Fibroblast of lung (primary cell): Measurements from ENCODE around the gene STAT5A. TPM values are rescaled to one million over a fixed set of nuclear protein-coding genes. Genes with fewer than 3 reads are reported as not detected.

Experiments
- DNase-seq, 2 donors: peaks; one replicate each; pipeline versions ENCODE4 v3.0.0 to v3.0.0-alpha.2; 2010; ENCODE audit warnings: low read depth in 2 of 2
- H2AFZ ChIP-seq: 2 replicates; pipeline ENCODE4 v1.5.1; 2012; ENCODE audit warnings: low read length, control low read depth, inconsistent platforms
- H3K27ac ChIP-seq: 2 replicates; pipeline ENCODE4 v1.5.1; 2011; ENCODE audit warnings: low read length, control low read depth; ENCODE audit not compliant: insufficient read depth
- H3K27me3 ChIP-seq: 2 replicates; pipeline ENCODE4 v1.5.1; 2011; ENCODE audit warnings: mild to moderate bottlenecking, low read length; ENCODE audit not compliant: control insufficient read depth, insufficient read depth
- H3K36me3 ChIP-seq: 2 replicates; pipeline ENCODE4 v1.5.1; 2011; ENCODE audit warnings: low read length; ENCODE audit not compliant: control insufficient read depth, insufficient read depth
- H3K4me1 ChIP-seq: 2 replicates; pipeline ENCODE4 v1.5.1; 2011; ENCODE audit warnings: low read length; ENCODE audit not compliant: control insufficient read depth, insufficient read depth; ENCODE audit errors: extremely low read depth
- H3K4me2 ChIP-seq: 2 replicates; pipeline ENCODE4 v1.5.1; 2011; ENCODE audit warnings: low read length, control low read depth; ENCODE audit not compliant: insufficient read depth; ENCODE audit errors: extremely low read depth
- H3K4me3 ChIP-seq, 4 experiments: fragments of 200-600 bp in 1 of 4; sonication (generic) in 1 of 4; replicated peaks in 1 of 4; 2 replicates each; pipeline ENCODE4 v1.5.1; 2011 to 2016; ENCODE audit warnings: low read length in 4 of 4, low read depth in 3 of 4, mild to moderate bottlenecking in 3 of 4, control low read depth in 2 of 4, inconsistent platforms in 1 of 4, mixed read lengths in 1 of 4; ENCODE audit not compliant: insufficient read depth in 1 of 4; ENCODE audit errors: control extremely low read depth in 1 of 4
- H3K79me2 ChIP-seq: 2 replicates; pipeline ENCODE4 v1.5.1; 2012; ENCODE audit warnings: mild to moderate bottlenecking, low read length, inconsistent platforms; ENCODE audit not compliant: control insufficient read depth, insufficient read depth
- H3K9ac ChIP-seq: 2 replicates; pipeline ENCODE4 v1.5.1; 2011; ENCODE audit warnings: mild to moderate bottlenecking, low read length, control low read depth; ENCODE audit not compliant: insufficient read depth
- H3K9me3 ChIP-seq: 2 replicates; pipeline ENCODE4 v1.5.1; 2012; ENCODE audit warnings: low read depth, low read length; ENCODE audit not compliant: control insufficient read depth, insufficient read depth
- H4K20me1 ChIP-seq: 2 replicates; pipeline ENCODE4 v1.5.1; 2011; ENCODE audit warnings: low read length; ENCODE audit not compliant: control insufficient read depth, insufficient read depth; ENCODE audit errors: extremely low read depth
- CTCF ChIP-seq, 2 donors: IDR thresholded peaks in 1 of 2; conservative IDR thresholded peaks in 1 of 2; 1 replicate in 1 of 2; 2 replicates in 1 of 2; pipeline ENCODE4 v1.5.1; 2011 to 2012; ENCODE audit warnings: low read length in 2 of 2, control low read depth in 1 of 2, inconsistent platforms in 1 of 2, low read depth in 1 of 2, mild to moderate bottlenecking in 1 of 2
- EZH2 ChIP-seq: IDR thresholded peaks from 2 replicates; pipeline ENCODE4 v1.5.1; 2012; ENCODE audit warnings: low read length, control low read depth, mild to moderate bottlenecking; ENCODE audit errors: missing control alignments
- polyA plus RNA-seq, 2 donors: library from polyadenylated mRNA; depleted of rRNA in 1 of 2; stranded (reverse) in 1 of 2; unstranded in 1 of 2; fragments of >200 nt; gene quantifications; 2 replicates each; pipeline ENCODE4 v1.2.1, GENCODE V29; 2011 to 2012; ENCODE audit warnings: missing spikeins in 1 of 2
- total RNA-seq: library from RNA; depleted of rRNA; stranded (reverse); fragments of >200 nt; gene quantifications from 2 replicates; pipeline ENCODE4 v1.2.1, GENCODE V29; 2014

Gene STAT5A
- total and polyA plus RNA-seq, 2 donors (not counting 1 experiment from before 2014, with no cell fraction given): 6.9 to 28.4 TPM

- no peaks in the 10 kb centered on the region for H3K9me3 ChIP-seq
- DNase-seq: peak in 1 of 2 donors; percentile 45
- H4K20me1 ChIP-seq: no peaks in the 10 kb centered on the region
- no peaks in the 10 kb centered on the region for H3K27me3 ChIP-seq
- H2AFZ ChIP-seq: peak overlapping the region; percentile 5
- TF ChIP-seq CTCF (conservative IDR thresholded peaks at IDR 0.05 in 1 of 2, IDR thresholded peaks at IDR 0.05 in 1 of 2; ENCODE audit: low read depth in 1 of 2, low read length in 2 of 2) (no peak), EZH2 (no peak)
- H3K36me3 ChIP-seq: no peaks in the 10 kb centered on the region
- no peak overlapping the region for H3K27ac ChIP-seq
- peak overlapping the region in 3 of 4 experiments; percentile 37 to 59 (median 40) for H3K4me3 ChIP-seq
- peak overlapping the region; percentile 70 for H3K4me2 ChIP-seq
- H3K79me2 ChIP-seq: no peaks in the 10 kb centered on the region
- H3K4me1 ChIP-seq: no peaks in the 10 kb centered on the region
- no peak overlapping the region for H3K9ac ChIP-seq
Observed at GRCh38 chr17:42287305-42287976, 857 bp upstream of the STAT5A start.

- H3K27ac ChIP-seq: no peak overlapping the region
- no peaks in the 10 kb centered on the region for H3K36me3 ChIP-seq
- no peak overlapping the region for H3K9ac ChIP-seq
Observed at GRCh38 chr17:42288803-42289610, 709 bp downstream of the STAT5A start.

More at GRCh38 chr17:42288803-42289610, 709 bp downstream of the STAT5A start:
- no peak overlapping the region for H3K4me2 ChIP-seq
- TF ChIP-seq EZH2 (no peak), CTCF (conservative IDR thresholded peaks at IDR 0.05 in 1 of 2, IDR thresholded peaks at IDR 0.05 in 1 of 2; ENCODE audit: low read depth in 1 of 2, low read length in 2 of 2) (no peak)
- no peak overlapping the region for H2AFZ ChIP-seq
- no peaks in the 10 kb centered on the region for H3K9me3 ChIP-seq
- H3K79me2 ChIP-seq: no peaks in the 10 kb centered on the region
- no peaks in the 10 kb centered on the region for H3K27me3 ChIP-seq
- no peaks in the 10 kb centered on the region for H4K20me1 ChIP-seq
- H3K4me1 ChIP-seq: no peaks in the 10 kb centered on the region
- H3K4me3 ChIP-seq: peak overlapping the region in 1 of 4 experiments; percentile 59
- no peak for DNase-seq
